Astrocyte (in vitro differentiated cells and primary cell): ENCODE measurements around the gene LAMA5. TPM values are rescaled to one million over a fixed set of nuclear protein-coding genes. Genes with fewer than 3 reads are reported as not detected.
A peak's percentile ranks its signal among the peaks of the same experiment; 100 is the strongest.

Source experiments
- DNase-seq: peaks from one replicate; pipeline ENCODE4 v3.0.0-alpha.2; 2010; ENCODE audit warnings: low read depth
- FAIRE-seq: peaks from 2 replicates; lab custom pipeline; 2011; peaks lifted over from hg19 to GRCh38; lab: Jason Lieb, UNC
- H2AFZ ChIP-seq: 2 replicates; pipeline ENCODE4 v1.6.0; 2012; ENCODE audit warnings: low read depth, low read length, inconsistent platforms
- H3K27ac ChIP-seq: 2 replicates; pipeline ENCODE4 v1.5.1; 2011; ENCODE audit warnings: low read depth, low read length, inconsistent platforms
- H3K27me3 ChIP-seq: 2 replicates; pipeline ENCODE4 v1.6.0; 2011; ENCODE audit warnings: low read length, inconsistent platforms; ENCODE audit not compliant: insufficient read depth
- H3K36me3 ChIP-seq: 2 replicates; pipeline ENCODE4 v1.5.1; 2011; ENCODE audit warnings: low read length, inconsistent platforms; ENCODE audit not compliant: insufficient read depth
- H3K4me1 ChIP-seq: 2 replicates; pipeline ENCODE4 v1.5.1; 2011; ENCODE audit warnings: low read length, inconsistent platforms; ENCODE audit not compliant: insufficient read depth
- H3K4me2 ChIP-seq: 2 replicates; pipeline ENCODE4 v1.6.0; 2012; ENCODE audit warnings: low read length, inconsistent platforms
- H3K4me3 ChIP-seq: 2 replicates; pipeline ENCODE4 v1.5.1; 2011; ENCODE audit warnings: low read depth, mild to moderate bottlenecking, low read length, inconsistent platforms; ENCODE audit not compliant: insufficient read depth
- H3K79me2 ChIP-seq: 2 replicates; pipeline ENCODE4 v1.6.0; 2012; ENCODE audit warnings: mild to moderate bottlenecking, low read length, inconsistent platforms; ENCODE audit not compliant: insufficient read depth
- H3K9ac ChIP-seq: 2 replicates; pipeline ENCODE4 v1.6.0; 2012; ENCODE audit warnings: mild to moderate bottlenecking, low read length, inconsistent platforms
- H3K9me3 ChIP-seq: 2 replicates; pipeline ENCODE4 v1.5.1; 2012; ENCODE audit warnings: low read depth, mild to moderate bottlenecking, low read length, inconsistent platforms; ENCODE audit not compliant: insufficient read depth
- H4K20me1 ChIP-seq: 2 replicates; pipeline ENCODE4 v1.6.0; 2012; ENCODE audit warnings: low read length, inconsistent platforms; ENCODE audit not compliant: insufficient read depth
- H3K27ac Mint-ChIP-seq: one replicate; pipeline ENCODE4 v1.8.0; 2021; ENCODE audit warnings: mild to moderate bottlenecking, mixed read lengths; ENCODE audit not compliant: unreplicated experiment
- H3K27me3 Mint-ChIP-seq: one replicate; pipeline ENCODE4 v1.8.0; 2021; ENCODE audit warnings: low read depth, mixed read lengths; ENCODE audit not compliant: unreplicated experiment
- H3K36me3 Mint-ChIP-seq: one replicate; pipeline ENCODE4 v1.8.0; 2021; ENCODE audit warnings: low read depth, mixed read lengths; ENCODE audit not compliant: unreplicated experiment
- H3K4me1 Mint-ChIP-seq: one replicate; pipeline ENCODE4 v1.8.0; 2021; ENCODE audit warnings: low read depth, mixed read lengths; ENCODE audit not compliant: unreplicated experiment
- H3K4me3 Mint-ChIP-seq: one replicate; pipeline ENCODE4 v1.8.0; 2021; ENCODE audit warnings: mild to moderate bottlenecking, moderate library complexity, mixed read lengths; ENCODE audit not compliant: unreplicated experiment
- H3K9me3 Mint-ChIP-seq: one replicate; pipeline ENCODE4 v1.8.0; 2021; ENCODE audit warnings: mild to moderate bottlenecking, mixed read lengths; ENCODE audit not compliant: unreplicated experiment
- EZH2 ChIP-seq: IDR thresholded peaks from 2 replicates; pipeline ENCODE4 v1.6.1; 2012; ENCODE audit warnings: mild to moderate bottlenecking, low read length, inconsistent platforms; ENCODE audit not compliant: insufficient read depth
- total RNA-seq: library from RNA; stranded (reverse); gene quantifications from 2 replicates; pipeline ENCODE4 v1.2.1, GENCODE V29; 2021
- TF ChIP-seq, protein P1 (sequence below): IDR thresholded peaks from 2 replicates; pipeline ENCODE4 v1.5.1; 2011; ENCODE audit warnings: low read depth, mild to moderate bottlenecking, inconsistent platforms, low read length, moderate library complexity; ENCODE audit not compliant: insufficient read depth

The LAMA5 gene
- total RNA-seq, 1 donor from 2014 or later: 350 TPM

DNA sequence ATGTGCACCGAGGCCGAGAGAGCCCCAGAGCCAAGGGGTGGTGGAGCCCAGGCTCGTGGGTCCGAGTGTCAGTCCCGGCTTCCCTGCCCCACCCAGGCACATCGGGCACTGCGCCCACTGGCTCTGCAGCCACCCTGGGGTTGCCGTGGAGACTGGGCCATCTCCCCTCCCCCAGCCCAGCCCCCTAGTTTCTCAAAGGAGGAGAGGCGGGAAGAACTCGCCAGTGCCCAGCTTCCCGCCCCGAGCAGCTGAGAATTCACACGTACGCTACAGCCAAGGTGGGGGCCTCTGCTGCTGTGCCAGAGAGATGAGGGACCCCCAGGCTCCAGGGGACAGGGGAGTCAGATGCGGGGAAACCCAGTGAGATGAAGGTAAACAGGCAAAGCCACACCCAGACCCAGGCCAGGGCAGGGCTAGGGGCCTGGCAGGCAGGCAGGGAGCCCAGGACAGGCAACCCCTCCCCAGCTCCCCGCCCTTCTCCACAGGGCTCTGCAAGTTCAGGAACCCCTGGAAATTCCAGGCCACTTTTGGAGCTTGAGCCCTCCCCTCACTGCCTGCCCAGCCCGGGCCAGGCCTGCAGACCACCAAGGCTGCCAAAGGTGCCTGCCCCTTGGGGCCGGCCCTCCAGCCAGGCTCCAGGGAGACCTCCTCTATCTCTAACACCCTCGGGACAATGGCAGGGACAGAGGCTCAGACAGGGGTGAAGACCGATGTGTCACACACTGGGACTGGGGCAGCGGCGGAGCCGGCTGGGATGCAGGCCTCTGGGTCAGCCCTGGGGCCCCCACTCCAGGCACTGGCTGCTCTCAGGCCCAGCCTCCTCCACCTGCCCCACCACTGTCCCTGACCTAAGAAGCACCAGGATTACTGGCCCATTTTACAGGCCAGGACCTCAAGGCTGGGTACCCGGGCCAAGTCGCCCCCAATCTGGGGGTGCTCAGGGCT, 6.0 kb downstream of the LAMA5 start:
- no peaks in the 10 kb centered on the region for H3K9me3 Mint-ChIP-seq
- H3K27ac ChIP-seq: no peak overlapping the region
- DNase-seq (no peak), FAIRE-seq (no peak)
- H4K20me1 ChIP-seq: peaks cover 38% of the 10 kb centered on the region
- no peak overlapping the region for H2AFZ ChIP-seq
- TF ChIP-seq, protein P1, sequence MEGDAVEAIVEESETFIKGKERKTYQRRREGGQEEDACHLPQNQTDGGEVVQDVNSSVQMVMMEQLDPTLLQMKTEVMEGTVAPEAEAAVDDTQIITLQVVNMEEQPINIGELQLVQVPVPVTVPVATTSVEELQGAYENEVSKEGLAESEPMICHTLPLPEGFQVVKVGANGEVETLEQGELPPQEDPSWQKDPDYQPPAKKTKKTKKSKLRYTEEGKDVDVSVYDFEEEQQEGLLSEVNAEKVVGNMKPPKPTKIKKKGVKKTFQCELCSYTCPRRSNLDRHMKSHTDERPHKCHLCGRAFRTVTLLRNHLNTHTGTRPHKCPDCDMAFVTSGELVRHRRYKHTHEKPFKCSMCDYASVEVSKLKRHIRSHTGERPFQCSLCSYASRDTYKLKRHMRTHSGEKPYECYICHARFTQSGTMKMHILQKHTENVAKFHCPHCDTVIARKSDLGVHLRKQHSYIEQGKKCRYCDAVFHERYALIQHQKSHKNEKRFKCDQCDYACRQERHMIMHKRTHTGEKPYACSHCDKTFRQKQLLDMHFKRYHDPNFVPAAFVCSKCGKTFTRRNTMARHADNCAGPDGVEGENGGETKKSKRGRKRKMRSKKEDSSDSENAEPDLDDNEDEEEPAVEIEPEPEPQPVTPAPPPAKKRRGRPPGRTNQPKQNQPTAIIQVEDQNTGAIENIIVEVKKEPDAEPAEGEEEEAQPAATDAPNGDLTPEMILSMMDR: no peak
- no peak for TF ChIP-seq EZH2
- H3K4me3 Mint-ChIP-seq: no peak overlapping the region
- peaks cover 12% of the 10 kb centered on the region for H3K4me1 Mint-ChIP-seq
- no peaks in the 10 kb centered on the region for H3K36me3 Mint-ChIP-seq
- no peaks in the 10 kb centered on the region for H3K27me3 Mint-ChIP-seq
- no peak overlapping the region for H3K9ac ChIP-seq
- peaks cover 61% of the 10 kb centered on the region for H3K4me1 ChIP-seq
- H3K36me3 ChIP-seq: no peaks in the 10 kb centered on the region
- H3K9me3 ChIP-seq: no peaks in the 10 kb centered on the region
- H3K4me3 ChIP-seq: no peak overlapping the region
- H3K79me2 ChIP-seq: peaks cover 12% of the 10 kb centered on the region
- no peak overlapping the region for H3K27ac Mint-ChIP-seq
- no peaks in the 10 kb centered on the region for H3K27me3 ChIP-seq
- H3K4me2 ChIP-seq: no peak overlapping the region

DNA sequence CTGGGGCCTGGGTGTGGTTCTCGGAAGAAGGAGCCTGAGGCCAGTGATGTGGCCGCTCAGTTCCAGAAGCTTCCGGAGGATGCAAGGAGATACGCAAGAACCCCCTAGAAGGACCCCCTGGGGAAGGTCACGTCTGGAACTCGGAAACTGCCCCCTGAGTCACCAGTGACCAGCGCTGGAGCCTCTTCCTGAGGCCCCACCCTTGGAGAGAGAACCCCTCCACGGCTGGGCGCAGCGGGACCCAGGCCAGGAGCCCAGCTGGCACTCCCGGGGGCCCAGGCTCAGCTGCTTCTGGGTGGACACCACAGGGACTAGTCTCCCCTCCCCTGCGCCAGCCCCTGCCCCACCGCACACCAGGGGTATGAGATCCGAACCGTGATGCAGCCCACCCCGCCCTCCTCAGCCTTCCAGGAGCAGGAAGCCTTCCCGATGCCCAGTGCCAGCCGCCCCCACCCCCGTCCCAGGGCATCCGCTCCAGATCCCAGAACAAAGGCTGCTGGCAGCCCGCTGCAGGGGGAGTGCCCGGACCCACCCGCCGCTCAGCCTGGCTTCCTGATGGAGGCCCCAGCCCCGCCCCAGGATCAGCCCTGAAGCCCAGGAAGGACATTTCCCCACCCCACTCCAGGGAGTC, 7.5 kb downstream of the LAMA5 start:
- Mint-ChIP-seq H3K4me3 (no peak overlapping the region), H3K27me3 (no peaks in the 10 kb centered on the region), H3K9me3 (no peaks in the 10 kb centered on the region), H3K36me3 (no peaks in the 10 kb centered on the region), H3K27ac (no peak overlapping the region), H3K4me1 (peaks cover 7% of the 10 kb centered on the region)
- peak overlapping the region; percentile 65 for H3K4me2 ChIP-seq
- DNase-seq (peak; percentile 45), FAIRE-seq (no peak)
- H3K27me3 ChIP-seq: no peaks in the 10 kb centered on the region
- H4K20me1 ChIP-seq: peaks cover 24% of the 10 kb centered on the region
- peaks cover 63% of the 10 kb centered on the region for H3K4me1 ChIP-seq
- peak overlapping the region; percentile 26 for H2AFZ ChIP-seq
- peaks cover 6% of the 10 kb centered on the region for H3K79me2 ChIP-seq
- H3K4me3 ChIP-seq: no peak overlapping the region
- no peak overlapping the region for H3K27ac ChIP-seq
- no peaks in the 10 kb centered on the region for H3K36me3 ChIP-seq
- no peak for TF ChIP-seq EZH2
- TF ChIP-seq, protein P1: no peak
- H3K9me3 ChIP-seq: no peaks in the 10 kb centered on the region
- peak overlapping the region; percentile 18 for H3K9ac ChIP-seq
